HG03378 (cell line): ENCODE measurements around the gene CALM3.
A peak's percentile ranks its signal among the peaks of the same experiment; 100 is the strongest.
"Not testable (repeated sequence)": the region's sequence is repeated elsewhere in the genome, so short reads cannot be mapped to it uniquely, and the experiment has no call there.

Experiments used
- ATAC-seq: cut with Tn5 transposase; IDR thresholded peaks from one replicate; pipeline ENCODE4 v1.9.1; 2021; ENCODE audit warnings: mild to moderate bottlenecking, moderate library complexity; ENCODE audit not compliant: unreplicated experiment

CALM3 gene

DNA sequence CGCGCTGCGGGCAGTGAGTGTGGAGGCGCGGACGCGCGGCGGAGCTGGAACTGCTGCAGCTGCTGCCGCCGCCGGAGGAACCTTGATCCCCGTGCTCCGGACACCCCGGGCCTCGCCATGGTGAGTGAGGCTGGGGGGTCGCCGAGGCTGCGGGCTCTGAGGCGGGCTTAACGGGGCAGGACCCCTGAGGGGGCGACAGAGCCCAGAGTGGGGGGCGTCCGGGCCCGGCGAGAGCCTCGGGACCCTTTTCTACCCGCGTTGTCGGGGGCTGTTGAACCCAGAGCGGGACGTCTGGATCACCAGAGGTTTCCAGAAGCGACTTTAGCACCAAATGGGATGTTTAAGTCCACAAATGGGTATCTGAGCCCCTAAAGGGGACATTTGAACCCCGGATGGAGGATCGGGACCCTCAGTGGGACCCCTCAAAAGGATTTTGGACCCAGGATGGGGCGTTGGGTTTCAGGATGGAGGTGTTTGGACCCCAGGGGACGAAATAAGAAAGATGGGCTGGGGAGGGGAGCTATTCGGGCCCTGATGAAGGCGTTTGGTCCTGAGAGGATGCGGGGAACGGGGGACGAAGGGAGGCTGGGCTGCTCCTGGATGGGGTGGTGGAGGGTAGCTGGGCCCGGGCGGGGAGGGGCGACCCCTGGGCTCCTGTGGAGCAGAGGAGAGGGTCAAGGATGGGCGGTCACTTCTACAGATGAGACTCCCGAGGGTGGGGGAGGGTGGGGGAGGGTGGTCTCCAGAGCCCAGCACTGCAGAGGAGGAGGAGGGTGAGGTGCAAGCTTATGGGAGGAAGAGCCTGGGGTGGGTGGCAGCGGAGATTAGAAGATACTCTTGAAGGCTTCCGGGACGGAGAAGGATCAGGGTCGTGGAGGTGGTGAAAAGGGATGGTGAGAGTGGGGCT, at the start of gene CALM3:
CALM3 (plus strand) TSS at position 13 of the 907 bp plus-strand sequence; CDS start at position 118, 105 bp downstream.
- peak; percentile 26 for ATAC-seq

- ATAC-seq, result no peak
These were observed 48.2 kb upstream of the CALM3 start for GRCh38 chr19:46552891-46553290.

DNA sequence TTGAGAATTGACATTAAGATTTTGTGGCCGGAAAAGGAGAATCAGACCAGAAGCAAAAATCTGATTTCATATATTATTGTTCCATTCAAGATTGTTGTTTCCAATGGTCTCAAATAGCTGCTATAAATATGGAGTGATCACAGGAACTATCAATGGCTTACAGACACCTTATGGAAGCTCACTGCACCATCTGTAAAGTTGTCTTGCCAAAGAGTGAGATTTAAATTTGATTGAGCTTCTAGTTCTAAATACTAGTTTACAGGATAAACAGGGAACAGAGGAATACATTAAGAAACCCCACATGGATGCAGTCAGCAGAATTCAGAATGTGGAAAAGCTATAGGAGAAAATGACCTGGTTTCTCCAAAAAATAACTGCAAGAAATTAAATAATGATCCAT, 47.0 kb upstream of the CALM3 start:
- no peak for ATAC-seq

DNA sequence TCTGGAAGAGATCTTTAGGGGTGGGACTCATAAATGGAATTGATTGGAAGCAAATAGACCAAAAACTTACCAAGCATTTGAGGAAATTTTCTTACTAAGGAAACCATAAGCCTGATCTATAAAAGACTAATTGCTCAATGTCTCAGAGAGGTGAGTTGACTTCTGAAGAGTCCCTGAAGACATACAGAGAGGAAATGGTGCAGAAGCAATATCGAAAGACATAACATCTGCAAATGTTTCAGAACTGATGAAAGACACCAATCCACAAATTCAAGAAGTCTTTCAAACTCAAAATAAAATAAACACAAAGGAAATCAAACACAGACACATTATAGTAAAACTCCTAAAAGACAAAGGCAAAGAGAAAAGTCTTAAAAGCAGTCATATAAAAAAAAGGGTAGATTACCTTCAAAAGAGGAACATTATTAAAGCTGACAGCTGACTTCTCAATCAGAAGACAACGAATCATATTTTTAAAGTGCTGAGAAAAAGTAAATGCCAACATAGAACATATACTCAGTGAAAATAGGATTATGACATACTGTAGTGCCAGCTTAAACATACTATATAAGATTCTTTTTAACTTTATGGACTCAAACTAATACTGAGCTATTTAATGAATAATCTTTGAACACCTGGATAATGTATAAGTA, 45.4 kb upstream of the CALM3 start:
- ATAC-seq, result no peak

GRCh38 chr19:46556471-46556870, 44.7 kb upstream of the CALM3 start:
- not testable (repeated sequence) for ATAC-seq

- ATAC-seq, result no peak
These were observed 41.9 kb upstream of the CALM3 start for GRCh38 chr19:46559203-46559602.

DNA sequence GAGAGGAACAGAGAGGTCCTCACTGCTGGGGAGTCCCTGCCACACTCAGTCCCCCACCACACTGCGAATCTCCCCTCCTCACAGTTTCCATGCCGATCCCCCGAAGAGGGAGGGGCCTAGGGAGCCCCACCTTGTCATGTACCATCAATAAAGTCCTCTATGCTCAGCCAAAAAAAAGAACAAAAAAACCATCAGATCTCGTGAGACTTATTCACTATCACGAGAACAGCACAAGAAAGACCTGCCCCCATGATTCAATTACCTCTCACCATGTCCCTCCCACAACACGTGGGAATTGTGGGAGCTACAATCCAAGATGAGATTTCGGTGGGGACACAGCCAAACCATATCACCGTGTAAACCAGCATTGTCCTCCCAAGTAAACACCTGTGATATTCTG, 41.5 kb upstream of the CALM3 start:
- ATAC-seq, result not testable (repeated sequence)

GRCh38 chr19:46564701-46565100, 36.4 kb upstream of the CALM3 start:
- no peak for ATAC-seq

DNA sequence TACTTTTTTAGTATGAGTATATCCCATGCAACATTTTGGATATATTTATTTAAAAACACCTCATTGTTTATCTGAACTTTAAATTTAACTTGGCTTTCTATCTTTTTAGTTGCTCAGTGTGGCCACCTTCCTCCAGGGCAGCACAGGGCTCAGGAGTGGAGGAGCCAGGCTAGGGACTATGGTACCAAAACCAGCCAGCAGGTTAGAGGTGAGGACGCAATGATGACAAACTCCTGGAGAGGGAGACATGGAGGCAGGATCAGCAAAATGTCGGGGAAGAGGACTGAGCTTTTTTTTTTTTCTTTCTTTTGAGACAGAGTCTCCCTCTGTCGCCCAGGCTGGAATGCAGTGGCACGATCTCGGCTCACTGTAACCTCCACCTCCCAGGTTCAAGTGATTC, 29.6 kb upstream of the CALM3 start:
- ATAC-seq, result no peak

DNA sequence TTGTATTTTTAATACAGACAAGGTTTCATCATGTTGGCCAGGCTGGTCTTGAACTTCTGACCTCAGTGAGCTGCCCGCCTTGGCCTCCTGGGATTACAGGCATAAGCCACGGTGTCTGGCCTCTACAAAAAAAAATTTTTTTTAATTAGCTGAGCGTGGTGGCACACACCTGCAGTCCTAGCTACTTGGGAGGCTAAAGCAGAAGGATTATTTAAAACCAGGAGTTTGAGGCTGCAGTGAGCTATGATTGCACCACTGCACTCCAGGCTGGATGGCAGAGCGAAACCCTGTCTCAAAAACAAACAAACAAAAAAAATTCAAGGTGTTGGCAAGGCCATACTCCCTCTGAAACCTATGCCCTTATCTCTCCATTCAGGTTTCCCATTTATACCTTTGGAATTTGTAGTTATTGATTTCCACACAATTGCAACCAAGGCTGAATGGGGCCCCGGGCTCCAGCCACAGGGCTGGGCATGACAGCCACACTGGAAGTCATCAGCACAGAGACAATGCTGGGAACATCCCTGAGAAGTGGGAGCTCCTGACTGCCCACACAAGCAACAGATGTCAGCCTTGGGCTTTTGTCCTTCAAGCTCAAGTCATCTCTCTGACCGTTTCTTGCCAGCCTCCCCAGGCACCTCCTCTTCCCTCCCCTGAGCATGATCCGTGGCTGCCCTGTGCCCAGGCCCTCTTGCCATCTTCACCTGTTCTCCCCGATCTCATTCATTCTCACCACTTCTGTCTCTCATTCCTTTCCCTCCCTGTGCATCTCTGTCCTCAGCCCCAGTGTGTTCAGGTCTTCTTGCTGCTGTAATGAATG, 27.2 kb upstream of the CALM3 start:
- ATAC-seq, result no peak

DNA sequence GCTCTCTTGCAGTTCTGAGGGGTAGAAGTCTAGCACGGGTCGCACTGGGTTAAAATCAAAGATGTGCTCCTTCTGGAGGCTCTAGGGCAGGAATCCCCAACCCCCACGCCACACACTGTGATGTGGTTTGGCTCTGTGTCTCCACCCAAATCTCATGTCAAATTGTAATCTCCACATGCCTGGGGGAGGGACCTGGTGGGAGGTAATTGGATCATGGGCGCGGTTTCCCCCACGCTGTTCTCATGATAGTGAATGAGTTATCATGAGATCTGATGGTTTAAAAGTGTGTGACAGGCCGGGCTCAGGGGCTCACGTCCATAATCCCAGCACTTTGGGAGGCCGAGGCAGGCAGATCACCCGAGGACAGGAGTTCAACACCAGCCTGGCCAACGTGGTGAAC, 26.6 kb upstream of the CALM3 start:
- no peak for ATAC-seq

DNA sequence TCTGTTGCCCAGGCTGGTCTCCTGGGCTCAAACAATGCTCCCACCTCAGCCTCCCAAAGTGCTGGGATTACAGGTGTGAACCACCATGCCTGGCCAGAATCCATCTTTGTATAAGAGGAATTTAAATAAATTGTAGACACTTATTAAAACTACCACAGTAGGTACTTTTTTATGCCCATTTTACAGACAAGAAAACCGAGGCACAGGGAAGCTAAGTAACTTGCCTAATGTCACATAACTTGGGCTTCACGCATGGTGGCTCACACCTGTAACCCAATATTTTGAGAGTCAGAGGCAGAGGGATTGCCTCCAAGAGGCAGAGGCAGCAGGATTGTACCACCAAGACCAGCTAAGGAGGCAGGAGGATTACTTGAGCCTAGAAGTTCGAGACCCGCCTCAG, 22.7 kb upstream of the CALM3 start:
- no peak for ATAC-seq

- ATAC-seq, result no peak
These were observed 21.7 kb upstream of the CALM3 start for GRCh38 chr19:46579361-46579879.

DNA sequence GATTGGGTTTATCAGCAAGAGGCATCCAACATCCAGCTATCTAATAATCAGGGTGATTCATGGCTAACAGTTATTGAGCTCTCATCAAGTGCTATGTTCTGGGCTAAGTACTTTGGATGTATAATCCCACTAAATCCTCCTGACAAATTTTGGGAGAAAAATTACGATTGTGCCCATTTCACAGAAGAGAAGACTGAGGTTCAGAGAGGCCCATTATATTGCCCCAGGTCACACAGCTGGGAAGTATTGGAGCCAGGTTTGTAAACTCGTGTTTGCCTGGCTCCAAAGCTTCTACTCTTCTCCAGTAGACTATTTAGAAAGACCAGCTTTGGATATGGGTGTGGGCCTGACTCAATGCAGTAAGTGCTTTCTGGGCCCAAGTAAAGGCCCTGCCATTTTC, 20.9 kb upstream of the CALM3 start:
- no peak for ATAC-seq

DNA sequence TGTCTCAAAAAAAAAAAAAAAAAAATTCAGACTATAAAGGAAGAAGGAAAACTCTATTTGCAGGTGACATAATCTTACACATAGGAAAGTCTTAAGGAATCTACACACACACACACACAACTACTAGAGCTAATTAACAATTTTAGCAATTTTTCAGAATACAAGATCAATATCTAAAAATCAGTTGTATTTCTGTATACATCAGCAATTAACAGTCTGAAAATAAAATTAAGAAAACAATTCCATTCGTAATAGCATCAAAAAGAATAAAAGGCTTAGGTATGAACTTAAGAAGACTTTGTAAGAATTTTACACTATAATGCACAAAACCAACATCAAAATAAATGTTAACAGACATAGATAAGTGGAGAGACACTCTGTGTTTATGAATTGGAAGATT, 15.6 kb upstream of the CALM3 start:
- ATAC-seq, result no peak

DNA sequence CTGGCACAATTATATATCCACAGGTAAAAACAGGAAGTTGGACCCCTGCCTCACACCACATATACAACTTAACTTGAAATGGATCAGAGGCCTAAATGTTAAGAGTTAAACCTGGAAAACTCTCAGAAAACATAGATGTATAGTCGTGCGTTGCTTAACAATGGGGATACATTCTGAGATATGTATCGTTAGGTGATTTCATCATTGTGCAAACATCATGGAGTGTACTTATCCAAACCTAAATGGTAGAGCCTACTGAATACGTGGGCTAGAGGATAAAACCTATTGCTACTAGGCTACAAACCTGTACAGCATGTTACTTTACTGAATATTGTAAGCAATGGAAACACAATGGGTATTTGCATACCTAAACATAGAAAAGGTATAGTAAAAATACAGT, 14.8 kb upstream of the CALM3 start:
- ATAC-seq, result no peak

DNA sequence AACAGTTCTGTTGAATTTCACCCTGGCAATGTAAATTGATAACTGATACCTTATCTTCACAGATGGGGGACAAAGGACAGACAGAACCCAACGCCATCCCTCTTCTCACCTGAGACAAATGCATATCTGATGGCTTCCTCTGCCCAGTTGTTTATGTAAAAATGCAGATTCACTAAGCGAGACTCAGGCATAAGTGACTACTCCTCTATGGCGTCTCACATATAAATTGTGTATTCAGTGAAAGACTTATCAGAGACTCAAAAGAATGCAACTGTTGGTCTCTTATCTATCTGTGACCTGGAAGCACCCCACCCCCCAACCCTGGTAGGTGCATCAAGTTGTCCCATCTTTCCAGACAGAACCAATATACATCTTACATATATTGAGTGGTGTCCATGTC, 13.3 kb upstream of the CALM3 start:
- no peak for ATAC-seq

GRCh38 chr19:46591254-46591653, 9.9 kb upstream of the CALM3 start:
- no peak for ATAC-seq

GRCh38 chr19:46591870-46592269, 9.3 kb upstream of the CALM3 start:
- no peak for ATAC-seq

DNA sequence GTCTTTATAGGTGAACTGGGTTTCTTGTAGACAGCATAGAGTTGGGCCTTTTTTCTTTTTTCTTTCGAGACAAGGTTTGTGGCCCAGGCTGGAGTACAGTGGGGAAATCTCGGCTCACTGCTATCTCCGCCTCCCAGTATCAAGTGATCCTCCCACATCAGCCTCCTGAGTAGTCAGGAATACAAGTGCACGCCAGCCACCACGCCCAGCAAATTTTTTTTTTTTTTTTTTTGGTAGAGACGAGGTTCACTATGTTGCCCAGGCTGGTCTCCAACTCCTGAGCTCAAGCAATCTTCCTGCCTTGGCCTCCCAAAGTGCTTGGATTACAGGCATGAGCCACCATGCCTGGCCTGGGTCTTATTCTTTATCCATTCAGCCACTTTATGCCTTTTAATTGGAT, 5.1 kb upstream of the CALM3 start:
- ATAC-seq, result no peak

DNA sequence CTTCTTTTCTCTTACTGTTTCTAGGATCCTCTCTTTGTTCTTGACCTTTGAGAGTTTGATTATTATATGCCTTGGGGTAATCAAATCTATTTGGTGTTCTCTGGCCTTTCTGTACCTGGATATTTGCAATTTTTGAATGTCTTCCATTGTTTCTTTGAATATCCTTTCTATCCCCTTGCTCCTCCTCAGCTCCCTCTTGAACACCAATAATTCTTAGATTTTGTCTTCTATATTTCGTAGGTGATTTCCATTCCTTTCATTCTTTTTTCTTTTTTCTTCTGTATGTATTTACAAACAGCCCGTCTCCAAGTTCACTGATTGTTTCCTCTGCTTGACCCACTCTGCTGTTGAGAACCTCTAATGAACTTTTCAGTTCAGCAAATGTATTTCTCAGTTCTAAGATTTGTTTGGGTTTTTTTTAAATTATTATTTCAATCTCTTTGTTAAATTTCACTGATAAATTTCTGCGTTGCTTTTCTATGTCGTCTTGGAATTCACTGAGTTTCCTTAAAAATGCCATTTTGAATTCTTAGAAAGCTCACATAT, 2.7 kb upstream of the CALM3 start:
- ATAC-seq, result no peak
